HG03064 (cell line): Measurements from ENCODE around the gene ZSCAN23.
"Not testable (repeated sequence)": the region's sequence is repeated elsewhere in the genome, so short reads cannot be mapped to it uniquely, and the experiment has no call there.

Experiments
- ATAC-seq: cut with Tn5 transposase; IDR thresholded peaks from one replicate; pipeline ENCODE4 v1.9.1; 2021; ENCODE audit warnings: low read depth; ENCODE audit not compliant: unreplicated experiment

Gene ZSCAN23

DNA sequence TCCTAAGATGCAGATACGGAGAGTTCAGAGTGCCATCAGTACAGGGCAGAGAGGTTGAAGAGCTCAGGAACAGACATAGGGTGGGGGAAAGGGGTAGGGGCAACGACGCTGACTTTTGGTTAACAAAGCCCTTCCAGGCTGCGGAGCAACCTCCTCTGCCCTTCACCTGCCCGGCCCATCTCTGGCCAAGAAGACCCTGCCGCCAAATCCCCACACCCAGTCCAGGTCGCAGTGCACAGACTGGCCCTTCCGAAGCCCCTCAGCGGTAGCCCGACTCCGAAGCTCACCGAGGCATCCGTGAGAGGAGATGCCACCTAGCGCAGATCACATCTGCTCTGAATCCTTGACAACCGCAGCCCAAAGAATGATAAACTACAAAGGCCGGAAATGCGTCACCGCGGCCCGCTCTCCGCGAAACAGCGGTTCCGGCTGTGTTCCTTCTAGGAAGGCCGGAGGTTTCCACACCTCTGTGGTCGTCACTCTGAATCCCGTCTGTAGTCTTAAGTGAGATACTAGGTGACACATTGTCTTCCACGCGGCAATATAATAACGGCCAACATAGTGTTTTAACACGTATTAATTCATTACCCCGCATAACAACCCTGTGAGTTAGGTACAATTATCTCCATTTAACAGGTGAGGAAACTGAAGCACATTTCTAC is at the start of gene ZSCAN23:
Gene ZSCAN23 (minus strand): TSS at position 380 of the 662 bp plus-strand sequence. CDS start 7,225 bp downstream, outside the sequence.
- ATAC-seq: peak; percentile 89

DNA sequence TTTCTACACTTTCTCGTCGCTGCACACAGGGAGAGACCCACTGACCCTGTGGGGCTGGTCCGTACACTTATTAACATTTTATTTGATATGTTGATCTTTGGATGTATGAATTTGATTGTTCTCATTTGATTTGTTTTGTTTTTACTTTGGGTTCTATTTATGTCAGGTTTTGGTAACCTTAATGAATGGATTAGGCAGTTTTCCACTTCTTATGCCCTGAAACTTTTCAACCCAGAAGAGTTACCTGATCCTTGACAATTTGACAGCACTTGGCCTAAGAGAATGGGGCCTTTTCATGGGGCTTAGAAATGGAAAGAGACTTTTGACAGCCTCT is 48.7 kb upstream of the ZSCAN23 start:
- no peak for ATAC-seq

DNA sequence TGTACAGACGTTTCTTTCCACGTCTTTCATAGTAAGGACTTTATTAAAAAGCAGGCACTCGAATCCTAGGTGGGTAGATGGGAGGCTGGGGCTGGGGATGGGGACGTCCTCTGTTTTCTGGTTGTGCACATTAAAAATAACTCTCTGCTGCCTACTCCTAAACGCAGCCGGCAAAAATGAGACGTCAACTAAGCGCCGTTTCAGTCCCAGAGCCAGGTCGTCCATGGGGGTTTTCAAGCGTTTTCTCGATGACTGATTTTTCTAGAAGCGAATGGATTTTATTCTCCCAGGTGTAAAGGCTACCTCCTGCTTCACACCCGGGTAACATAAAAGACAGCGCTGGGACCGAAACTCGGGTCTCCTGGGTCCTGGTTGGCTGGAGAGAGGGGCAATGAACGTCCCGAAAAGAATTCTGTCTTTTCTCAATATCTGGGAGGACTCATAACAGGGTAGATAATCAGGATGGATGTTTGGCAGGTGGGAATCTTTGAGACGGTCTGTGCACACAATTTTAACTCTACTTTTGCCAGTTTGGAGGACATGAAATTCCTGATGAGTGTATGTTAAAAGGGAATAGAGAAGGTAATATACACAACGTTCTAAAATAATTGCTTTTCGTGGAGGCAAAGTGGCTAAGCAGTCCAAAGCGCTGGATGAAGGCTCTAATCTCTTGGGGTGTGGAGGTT is 47.1 kb upstream of the ZSCAN23 start:
- no peak for ATAC-seq

DNA sequence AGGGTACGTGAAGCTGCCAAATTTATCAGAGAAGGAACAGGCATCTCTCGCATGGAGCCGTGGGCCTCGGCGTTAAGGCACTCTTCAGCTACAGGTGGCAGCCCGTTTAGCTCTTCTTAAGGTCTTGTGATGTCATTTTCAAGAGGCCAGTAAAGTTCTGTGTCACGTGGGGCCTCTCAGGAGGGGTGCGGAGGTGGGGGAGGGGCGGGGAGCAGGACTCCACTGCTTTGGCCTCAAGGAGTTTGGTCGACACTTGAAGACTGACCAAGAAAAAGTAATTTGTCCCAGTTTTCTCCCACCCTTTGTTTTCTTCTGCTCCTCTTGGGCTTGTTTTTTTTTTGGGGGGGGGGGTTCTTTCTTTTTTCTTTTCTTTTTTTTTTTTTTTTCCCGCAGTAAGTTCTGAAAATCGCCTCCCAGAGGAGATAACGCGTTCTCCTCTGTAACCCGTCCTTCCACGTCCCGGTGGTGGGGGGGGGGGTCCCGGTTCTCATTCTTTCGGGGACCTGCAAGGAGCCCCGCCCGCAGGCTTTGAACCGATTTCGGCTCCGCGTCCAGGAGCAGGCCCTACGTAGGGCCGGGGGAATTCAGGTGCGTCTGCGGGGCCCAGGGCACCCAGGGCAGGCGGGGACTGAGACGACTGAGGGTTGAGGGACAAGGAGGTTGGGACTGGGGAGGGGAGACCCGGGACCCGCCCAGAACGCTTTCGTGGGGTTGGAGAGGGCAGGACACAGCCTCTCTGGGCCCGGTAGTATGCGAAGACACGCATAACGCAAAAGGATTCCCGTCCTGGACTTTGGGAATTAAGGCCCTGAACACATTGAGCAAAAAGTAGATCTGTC is 46.3 kb upstream of the ZSCAN23 start:
- no peak for ATAC-seq

DNA sequence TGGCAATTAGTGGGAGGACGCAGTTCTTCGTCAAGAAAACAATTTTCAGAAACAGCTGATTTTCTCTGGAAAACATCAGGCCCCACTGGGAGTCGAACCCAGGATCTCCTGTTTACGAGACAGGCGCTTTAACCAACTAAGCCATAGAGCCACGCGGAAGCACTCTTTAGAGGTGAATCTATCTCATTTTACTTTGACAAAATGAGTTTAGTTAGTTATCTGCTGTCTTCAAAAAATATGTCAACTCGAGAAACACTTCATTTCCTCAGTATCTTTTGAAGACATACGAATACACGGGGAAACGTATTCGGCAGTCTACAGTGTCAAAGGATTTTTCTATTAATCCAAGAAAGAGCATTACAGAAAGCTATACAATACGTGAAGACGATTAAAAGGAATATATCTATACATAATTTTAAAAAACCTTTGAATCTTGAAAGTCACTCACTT is 45.6 kb upstream of the ZSCAN23 start:
- no peak for ATAC-seq

DNA sequence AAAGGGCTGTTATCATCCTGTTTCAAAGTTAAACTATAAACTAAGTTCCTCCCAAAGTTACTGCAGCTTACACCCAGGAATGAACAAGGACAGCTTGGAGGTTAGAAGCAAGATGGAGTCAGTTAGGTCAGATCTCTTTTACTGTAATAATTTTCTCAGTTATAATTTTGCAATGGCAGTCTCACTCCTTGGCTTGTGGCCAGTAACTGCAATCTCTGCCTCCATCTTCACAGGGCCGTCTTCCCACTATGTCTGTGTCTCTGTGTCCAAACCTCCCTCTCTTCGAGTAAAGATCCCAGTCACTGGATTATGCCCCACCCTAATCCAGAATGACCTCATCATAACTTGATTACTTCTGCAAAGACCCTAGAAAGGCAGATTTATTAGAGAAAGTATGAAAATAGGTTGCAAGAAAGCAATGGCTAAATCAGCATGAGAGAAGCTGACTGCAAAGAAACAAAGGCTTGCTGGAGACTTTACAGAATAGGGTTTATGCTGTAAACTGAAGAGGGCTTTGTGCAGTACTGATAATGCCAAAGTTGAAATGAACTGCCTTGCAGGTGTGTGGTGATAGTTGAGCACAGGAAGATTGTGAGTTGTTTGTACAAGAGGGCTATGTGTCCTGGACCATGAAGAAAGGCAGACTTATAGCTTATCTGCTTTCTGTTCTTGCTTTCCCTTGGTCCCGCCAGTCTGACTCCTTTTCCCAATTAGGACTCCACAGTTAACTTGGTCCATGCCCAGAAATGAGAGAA is 43.9 kb upstream of the ZSCAN23 start:
- ATAC-seq: no peak

DNA sequence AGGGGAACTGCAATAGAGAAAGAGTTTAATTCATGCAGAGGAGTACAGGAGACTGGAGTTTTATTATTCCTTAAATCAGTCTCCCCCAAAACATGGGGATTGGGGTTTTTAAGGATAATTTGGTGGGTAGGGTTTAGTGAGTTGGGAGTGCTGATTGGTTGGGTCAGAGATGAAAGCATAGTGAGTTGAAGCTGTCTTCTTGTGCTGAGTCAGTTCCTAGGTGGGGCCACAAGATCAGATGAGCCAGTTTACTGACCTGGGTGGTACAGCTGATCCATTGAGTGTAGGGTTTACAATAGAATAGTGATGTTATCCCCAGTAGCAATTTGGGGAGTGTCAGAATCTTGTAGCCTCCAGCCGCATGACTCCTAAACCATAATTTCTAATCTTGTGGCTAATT is 43.2 kb upstream of the ZSCAN23 start:
- no peak for ATAC-seq

DNA sequence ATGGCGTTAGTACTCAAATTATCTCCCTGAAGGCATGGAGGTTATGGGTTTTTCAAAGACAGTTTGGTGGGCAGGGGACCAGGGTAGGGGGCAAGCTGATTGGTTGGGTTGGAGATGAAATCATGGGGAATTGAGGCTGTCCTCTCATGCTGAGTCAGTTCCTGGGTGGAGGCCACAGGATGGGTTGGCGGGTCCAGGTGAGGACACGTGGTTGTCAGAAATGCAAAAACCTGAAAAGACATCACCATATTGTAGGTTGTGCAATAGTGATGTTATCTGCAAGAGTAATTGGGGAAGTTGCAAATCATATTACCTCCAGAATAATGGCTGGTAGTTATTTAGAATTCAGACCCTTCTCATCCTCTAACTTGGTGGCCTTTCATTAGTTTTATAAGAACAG is 42.2 kb upstream of the ZSCAN23 start:
- no peak for ATAC-seq

DNA sequence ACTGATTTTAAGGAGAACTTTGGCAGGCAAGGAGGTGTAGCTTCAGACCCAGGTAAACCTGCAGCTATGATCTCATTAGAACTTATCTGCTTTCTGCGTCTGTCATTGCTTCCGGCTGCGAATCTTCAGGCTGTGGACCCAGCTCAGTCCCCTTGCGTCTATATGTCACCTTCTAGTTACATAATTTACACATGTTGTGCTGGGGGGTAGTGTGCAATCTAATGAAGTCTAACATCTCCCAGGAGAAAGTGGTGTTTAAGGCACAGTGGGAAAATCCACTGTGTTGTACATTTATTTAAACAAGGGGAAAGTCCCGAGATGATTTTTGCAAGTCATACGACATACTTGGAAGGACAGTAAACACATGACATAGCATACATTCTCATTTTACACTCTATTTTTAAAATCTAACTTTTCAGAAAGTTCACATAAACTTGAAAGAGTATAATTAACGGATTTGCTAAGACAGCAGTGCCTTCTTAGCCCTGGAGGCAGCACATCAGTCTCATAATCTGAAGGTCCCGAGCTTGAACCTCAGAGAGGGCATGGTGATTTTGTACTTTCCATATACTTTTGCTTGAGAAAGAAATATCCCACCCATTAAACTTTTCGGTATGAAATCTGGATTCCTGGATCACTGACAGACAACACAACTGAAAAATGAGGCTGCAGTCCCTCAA is 37.1 kb upstream of the ZSCAN23 start:
- no peak for ATAC-seq

DNA sequence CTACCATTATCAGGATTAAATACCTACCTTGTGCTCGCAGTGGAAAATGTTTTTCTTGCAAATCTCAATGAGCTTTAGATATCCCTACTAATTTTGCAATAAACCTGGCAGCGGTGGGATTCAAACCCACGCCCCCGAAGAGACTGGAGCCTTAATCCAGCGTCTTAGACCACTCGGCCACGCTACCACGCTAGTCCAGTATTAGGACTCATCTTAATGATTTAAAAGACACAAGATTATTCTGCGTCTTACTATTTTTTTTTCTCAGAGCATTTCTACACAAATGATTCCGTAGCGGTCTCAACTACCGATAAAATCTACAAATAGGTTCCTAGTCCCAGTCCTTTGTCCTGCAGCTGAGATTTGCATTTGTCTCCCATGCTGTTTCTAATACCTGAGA is 35.2 kb upstream of the ZSCAN23 start:
- no peak for ATAC-seq

DNA sequence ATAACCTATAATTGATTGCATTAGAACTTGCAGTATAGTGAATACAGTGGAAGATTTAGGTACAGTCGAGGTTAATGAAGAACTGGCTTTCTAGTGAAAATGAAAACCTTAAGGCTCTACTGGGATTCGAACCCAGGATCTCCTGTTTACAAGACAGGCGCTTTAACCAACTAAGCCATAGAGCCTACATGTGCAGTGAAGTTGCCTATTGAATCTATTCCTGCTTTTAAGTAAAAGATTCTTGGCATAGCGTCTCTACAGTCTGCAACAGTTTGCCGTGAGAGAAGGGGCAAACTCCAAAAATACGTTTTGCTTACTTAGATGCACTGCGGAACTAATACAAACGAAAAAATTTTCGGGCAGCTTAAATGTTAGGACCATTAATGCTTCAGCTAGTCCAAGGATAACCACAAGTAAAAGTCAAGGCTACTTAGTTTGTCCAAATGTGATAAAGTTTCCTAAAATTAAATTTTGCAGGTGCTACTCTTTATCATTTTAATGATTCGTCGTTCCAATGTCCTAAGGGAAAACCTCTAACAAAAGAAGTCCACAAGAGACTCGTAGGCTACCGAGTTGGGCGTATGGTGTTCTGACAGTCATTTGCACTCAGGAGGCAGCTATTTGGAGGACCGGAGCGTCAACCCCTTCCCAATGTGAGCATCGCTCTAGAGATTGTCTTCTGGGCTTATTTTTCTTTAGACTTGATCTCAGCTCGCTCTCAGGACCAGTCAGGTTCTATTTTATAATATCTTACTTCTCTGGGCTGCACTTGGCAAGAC is 31.3 kb upstream of the ZSCAN23 start:
- ATAC-seq: no peak

DNA sequence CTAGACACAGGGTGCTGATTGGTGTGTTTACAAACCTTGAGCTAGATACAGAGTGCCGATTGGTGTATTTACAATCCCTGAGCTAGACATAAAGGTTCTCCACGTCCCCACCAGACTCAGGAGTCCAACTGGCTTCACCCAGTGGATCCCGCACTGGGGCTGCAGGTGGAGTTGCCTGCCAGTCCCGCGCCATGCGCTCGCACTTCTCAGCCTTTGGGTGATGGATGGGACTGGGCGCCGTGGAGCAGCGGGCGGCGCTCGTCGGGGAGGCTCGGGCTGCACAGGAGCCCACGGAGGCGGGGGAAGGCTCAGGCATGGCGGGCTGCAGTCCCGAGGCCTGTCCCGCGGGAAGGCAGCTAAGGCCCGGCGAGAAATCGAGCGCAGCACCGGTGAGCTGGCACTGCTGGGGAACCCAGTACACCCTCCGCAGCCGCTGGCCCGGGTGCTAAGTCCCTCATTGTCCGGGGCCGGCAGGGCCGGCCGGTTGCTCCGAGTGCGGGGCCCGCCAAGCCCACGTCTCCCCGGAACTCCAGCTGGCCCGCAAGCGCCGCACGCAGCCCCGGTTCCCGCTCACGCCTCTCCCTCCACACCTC is 26.0 kb upstream of the ZSCAN23 start:
- not testable (repeated sequence) for ATAC-seq

DNA sequence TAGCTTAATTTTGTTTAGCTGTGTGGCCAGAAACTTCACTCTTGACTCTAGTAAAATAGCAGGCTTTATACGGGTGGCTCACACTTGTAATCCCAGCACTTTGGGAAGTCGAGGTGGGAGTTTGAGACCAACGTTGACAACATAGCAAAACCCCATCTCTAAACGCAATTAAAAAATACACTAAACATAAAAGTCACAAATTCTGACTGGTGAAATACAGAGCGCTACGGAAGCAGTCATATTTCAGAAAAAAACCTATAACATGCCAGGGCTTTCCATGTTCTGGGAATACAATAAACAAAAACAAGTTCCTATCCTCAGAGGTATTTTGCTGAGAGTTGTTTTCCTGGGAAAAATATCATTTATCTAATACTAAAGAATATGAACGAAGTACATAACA is 24.8 kb upstream of the ZSCAN23 start:
- no peak for ATAC-seq

DNA sequence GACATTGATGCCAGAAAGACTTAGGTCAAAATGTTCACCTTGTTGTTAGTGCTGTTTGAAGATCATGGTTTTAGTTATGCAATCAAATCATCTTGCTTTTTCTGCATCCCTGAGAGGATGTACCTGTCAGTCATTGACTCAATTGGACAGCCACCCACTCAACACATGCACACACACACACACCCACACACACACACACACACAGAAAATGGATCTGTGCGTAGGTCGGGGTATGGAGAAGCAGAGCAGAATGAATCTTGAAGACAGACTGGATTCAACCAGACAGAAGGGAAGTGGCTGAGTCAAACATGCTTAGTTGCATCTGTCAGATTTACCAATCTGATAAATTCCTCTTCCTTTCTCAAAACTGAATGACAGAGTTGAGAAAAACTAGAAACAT is 19.1 kb upstream of the ZSCAN23 start:
- ATAC-seq: no peak

DNA sequence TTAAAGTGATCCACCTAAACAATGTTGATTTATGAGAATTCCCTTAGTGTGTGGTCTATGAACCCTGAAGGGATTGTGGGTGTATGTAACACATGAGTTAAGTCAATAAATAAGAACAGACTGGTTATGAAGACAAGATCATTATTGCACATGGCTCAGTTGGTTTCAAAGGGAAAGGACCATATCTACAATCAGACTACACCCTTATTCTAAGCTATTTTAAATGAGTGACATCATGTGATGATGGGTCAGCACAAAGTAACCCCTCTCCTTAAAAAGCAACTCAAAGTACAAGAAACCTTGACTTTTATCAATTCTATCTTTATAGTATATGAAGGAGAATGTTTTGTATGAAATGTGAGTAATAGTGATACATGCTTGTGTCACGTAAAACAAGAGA is 15.3 kb upstream of the ZSCAN23 start:
- no peak for ATAC-seq

DNA sequence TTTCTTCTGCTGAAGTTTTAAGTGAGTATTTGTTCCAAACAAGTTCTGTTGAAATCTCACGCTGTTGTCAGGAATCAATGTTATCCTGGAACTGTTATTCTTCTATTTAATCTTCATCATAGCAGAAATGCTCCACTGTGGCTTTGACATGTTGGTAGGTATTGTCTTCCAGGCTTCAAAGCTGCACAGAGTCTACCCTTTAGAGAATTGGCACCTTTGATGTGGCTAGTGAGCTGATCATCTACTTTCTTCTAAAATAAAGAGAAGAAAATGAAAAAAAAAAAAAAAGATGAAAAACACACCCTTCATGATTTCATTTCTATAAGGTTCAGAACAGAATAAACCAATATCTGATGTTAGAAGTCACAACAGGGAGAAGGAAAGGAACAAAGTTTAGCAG is 5.8 kb upstream of the ZSCAN23 start:
- no peak for ATAC-seq

DNA sequence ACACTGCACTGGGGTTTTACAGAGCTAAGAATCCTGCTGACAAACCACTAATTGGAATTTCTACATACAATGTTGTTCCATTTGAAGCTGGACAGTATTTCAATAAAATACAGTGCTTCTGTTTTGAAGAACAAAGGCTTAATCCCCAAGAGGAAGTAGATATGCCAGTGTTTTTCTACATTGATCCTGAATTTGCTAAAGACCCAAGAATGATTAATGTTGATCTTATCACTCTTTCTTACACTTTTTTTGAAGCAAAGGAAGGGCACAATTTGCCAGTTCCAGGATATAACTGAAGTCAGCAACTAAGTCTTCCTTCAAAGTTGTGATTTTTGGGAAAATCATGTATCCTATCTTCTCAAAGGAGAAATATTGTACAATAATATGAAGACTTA is 4.2 kb upstream of the ZSCAN23 start:
- not testable (repeated sequence) for ATAC-seq

DNA sequence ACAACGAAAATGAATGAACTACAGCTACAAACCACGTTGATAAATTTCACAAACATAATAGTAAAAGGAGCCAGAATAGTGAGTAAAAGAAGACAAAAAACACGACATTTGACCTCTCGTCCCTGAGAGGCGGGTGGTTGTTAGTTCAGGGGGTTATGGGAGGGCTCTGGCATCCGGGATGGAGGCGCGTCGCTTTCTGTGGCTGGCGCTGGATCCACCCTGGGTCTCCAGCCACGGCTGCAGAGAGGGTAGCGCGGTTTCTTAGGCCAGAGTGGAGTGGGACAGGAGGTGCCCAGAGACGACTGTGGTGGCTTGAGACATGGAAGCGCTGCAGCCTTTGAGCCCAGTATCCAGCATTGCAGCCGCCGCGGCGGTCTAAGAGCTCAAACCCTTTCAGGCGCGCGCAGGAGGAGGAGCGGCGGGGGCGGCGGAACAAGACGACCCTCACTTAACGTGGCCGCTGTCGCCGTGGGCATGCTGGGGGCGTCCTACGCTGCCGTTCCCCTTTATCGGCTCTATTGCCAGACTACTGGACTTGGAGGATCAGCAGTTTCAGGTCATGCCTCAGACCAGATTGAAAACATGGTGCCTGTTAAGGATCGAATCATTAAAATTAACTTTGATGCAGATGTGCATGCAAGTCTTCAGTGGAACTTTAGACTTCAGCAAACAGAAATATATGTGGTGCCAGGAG is 3.7 kb upstream of the ZSCAN23 start:
- ATAC-seq: no peak

DNA sequence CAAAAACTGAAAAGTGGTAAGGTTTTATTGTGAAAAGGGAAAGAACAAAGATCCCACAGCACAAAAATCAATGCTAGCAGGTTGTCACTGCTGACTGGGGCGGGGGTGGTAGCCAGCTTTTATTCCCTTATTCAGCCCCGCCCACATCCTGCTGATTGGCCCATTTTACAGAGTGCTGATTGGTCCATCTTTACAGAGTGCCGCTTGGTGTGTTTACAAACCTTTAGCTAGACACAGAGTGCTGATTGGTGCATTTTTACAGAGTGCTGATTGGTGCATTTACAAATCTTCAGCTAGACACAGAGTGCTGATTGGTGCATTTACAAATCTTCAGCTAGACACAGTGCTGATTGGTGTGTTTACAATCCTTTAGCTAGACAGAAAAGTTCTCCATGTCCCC is 1.5 kb upstream of the ZSCAN23 start:
- ATAC-seq: not testable (repeated sequence)
